Measurements from ENCODE around the gene SMARCA4. TPM values are rescaled to one million over a fixed set of nuclear protein-coding genes. Genes with fewer than 3 reads are reported as not detected.

The SMARCA4 gene
- total RNA-seq, 6 donors from 2014 or later: 82.8 to 245 (median 108) TPM

GRCh38 chr19:10981252-10981895 lies 20.5 kb downstream of the SMARCA4 start:
- H3K27ac ChIP-seq: no peak overlapping the region

GRCh38 chr19:10983026-10983425 lies 22.2 kb downstream of the SMARCA4 start:
- no peak for ATAC-seq (ENCODE audit: low FRiP score in 2 of 2)
- TF ChIP-seq POLR2A (IDR thresholded peaks at IDR 0.05) (no peak), EP300 (IDR thresholded peaks at IDR 0.05) (no peak), CTCF (IDR thresholded peaks at IDR 0.05) (no peak), POLR2AphosphoS5 (IDR thresholded peaks at IDR 0.05) (no peak)
- Histone ChIP-seq H3K27ac (no peak overlapping the region), H3K9me3 (no peaks in the 10 kb centered on the region), H3K27me3 (no peaks in the 10 kb centered on the region), H3K4me3 (no peak overlapping the region), H3K4me1 (peaks cover 0 to under 1% (median 0%) of the 10 kb centered on the region in 4 donors), H3K36me3 (peaks cover 9 to 46% (median 40%) of the 10 kb centered on the region in 4 donors)
- DNase-seq: no peak
- WGBS, 2 donors: 89 to 94% methylated on average over 6 of the region's 6 CpGs

More at GRCh38 chr19:10981252-10981895, 20.5 kb downstream of the SMARCA4 start:
- WGBS, 2 donors: 88 to 100% methylated on average over 1 to 8 of the region's 8 CpGs
- peaks cover 6 to 29% (median 23%) of the 10 kb centered on the region in 4 donors for H3K36me3 ChIP-seq
- no peaks in the 10 kb centered on the region for H3K9me3 ChIP-seq
- ATAC-seq (ENCODE audit: low FRiP score in 2 of 2) (no peak), DNase-seq (peak in 1 of 2 donors; percentile 39)
- peaks cover 8 to 17% (median 13%) of the 10 kb centered on the region in 4 donors for H3K4me1 ChIP-seq
- no peak overlapping the region for H3K4me3 ChIP-seq
- no peaks in the 10 kb centered on the region for H3K27me3 ChIP-seq
- TF ChIP-seq POLR2A (IDR thresholded peaks at IDR 0.05) (no peak), EP300 (IDR thresholded peaks at IDR 0.05) (no peak), CTCF (IDR thresholded peaks at IDR 0.05) (no peak), POLR2AphosphoS5 (IDR thresholded peaks at IDR 0.05) (no peak)

- ATAC-seq (ENCODE audit: low FRiP score in 2 of 2): no peak
- no peak overlapping the region for H3K27ac ChIP-seq
- TF ChIP-seq CTCF (IDR thresholded peaks at IDR 0.05): no peak
- TF ChIP-seq POLR2A (IDR thresholded peaks at IDR 0.05): no peak
- no peak for TF ChIP-seq POLR2AphosphoS5 (IDR thresholded peaks at IDR 0.05)
- no peak for TF ChIP-seq EP300 (IDR thresholded peaks at IDR 0.05)
- peaks cover 19 to 58% (median 52%) of the 10 kb centered on the region in 4 donors for H3K36me3 ChIP-seq
- DNase-seq: peak in 1 of 2 donors; percentile 69
- 92 to 95% methylated on average over 17 to 19 of the region's 21 CpGs for WGBS, 2 donors
- no peaks in the 10 kb centered on the region for H3K27me3 ChIP-seq
- no peak overlapping the region for H3K4me3 ChIP-seq
- no peaks in the 10 kb centered on the region for H3K4me1 ChIP-seq
- no peaks in the 10 kb centered on the region for H3K9me3 ChIP-seq
Measured at GRCh38 chr19:10984166-10984735, 23.4 kb downstream of the SMARCA4 start.

GRCh38 chr19:10985502-10985901 lies 24.7 kb downstream of the SMARCA4 start:
- TF ChIP-seq EP300 (IDR thresholded peaks at IDR 0.05) (no peak), CTCF (IDR thresholded peaks at IDR 0.05) (no peak), POLR2AphosphoS5 (IDR thresholded peaks at IDR 0.05) (no peak), POLR2A (IDR thresholded peaks at IDR 0.05) (no peak)
- no peak for ATAC-seq (ENCODE audit: low FRiP score in 2 of 2)
- Histone ChIP-seq H3K27me3 (no peaks in the 10 kb centered on the region), H3K9me3 (no peaks in the 10 kb centered on the region), H3K36me3 (peaks cover 25 to 71% (median 64%) of the 10 kb centered on the region in 4 donors), H3K4me1 (no peaks in the 10 kb centered on the region), H3K4me3 (no peak overlapping the region), H3K27ac (no peak overlapping the region)
- peak in 1 of 2 donors; percentile 27 for DNase-seq
- 89 to 92% methylated on average over 10 of the region's 10 CpGs for WGBS, 2 donors
